Dermis lymphatic vessel endothelial cell (primary cell): ENCODE measurements around the gene FIG4. TPM values are rescaled to one million over a fixed set of nuclear protein-coding genes. Genes with fewer than 3 reads are reported as not detected.

Experiments used
- total RNA-seq: library from RNA; depleted of rRNA; stranded (reverse); fragments of >200 nt; gene quantifications from 2 replicates; pipeline ENCODE4 v1.2.1, GENCODE V29; 2014

Gene FIG4
- total RNA-seq, result 10.8 and 12.4 TPM in 2 replicates

GRCh38 chr6:109690737-109691621 is at the start of gene FIG4, which contains the start of gene AK9:
TSS of gene FIG4 (plus strand) at chr6:109691296. CDS start at chr6:109691436, 140 bp downstream.
TSS of gene AK9 (minus strand) at chr6:109691202. CDS start at chr6:109675745, 15,457 bp downstream.

Other genes with a start within 250 kb of the FIG4 start
- gene MICAL1, start 235.5 kb upstream of the FIG4 start, total RNA-seq, result 12.2 and 15.9 TPM in 2 replicates
- 4.2 and 6.4 TPM in 2 replicates for gene ZBTB24, start 208.1 kb upstream of the FIG4 start, total RNA-seq
- gene AK9, start 94 bp upstream of the FIG4 start, total RNA-seq, result 4.3 and 6.8 TPM in 2 replicates